Measurements from ENCODE around the gene STXBP6.
"Not testable (repeated sequence)": the region's sequence is repeated elsewhere in the genome, so short reads cannot be mapped to it uniquely, and the experiment has no call there.

The STXBP6 gene

DNA sequence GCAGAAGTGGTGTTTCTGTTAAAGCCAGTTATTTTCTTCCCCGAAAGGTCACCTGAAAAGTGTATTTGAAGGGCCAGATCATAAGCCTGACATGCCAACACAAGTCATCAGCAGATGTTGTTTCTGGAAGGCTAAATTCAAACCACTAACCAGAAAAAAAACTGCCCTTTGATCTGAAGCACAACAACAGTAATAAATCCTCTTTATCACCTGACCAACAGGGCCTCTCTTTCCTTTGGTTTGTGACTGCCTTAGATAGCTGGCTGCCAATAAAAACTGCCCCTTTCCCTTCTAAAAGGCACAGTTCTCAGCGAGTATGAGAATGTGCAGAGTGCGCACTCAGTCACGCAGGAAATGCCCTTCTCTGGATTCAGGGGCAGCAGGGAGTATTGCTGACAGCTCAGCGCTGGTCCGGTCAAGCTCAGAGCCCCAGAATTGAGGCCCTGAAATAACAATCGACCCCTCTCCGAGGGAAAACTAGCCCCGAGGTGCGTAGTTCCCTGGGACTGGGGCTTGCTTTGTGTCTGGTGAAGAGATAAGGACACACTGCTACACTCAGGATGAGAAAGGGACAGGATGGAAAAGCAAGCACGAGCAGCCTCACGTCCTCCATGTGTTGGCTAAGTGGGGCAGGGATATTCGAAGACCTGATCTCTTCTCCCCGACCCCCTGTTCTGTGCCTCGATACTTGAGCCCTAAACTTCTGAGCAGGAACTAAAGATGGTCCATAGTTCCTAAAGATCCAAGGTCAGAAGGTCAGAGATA lies 231.7 kb downstream of the STXBP6 start:
- DNase-seq, result no peak

DNA sequence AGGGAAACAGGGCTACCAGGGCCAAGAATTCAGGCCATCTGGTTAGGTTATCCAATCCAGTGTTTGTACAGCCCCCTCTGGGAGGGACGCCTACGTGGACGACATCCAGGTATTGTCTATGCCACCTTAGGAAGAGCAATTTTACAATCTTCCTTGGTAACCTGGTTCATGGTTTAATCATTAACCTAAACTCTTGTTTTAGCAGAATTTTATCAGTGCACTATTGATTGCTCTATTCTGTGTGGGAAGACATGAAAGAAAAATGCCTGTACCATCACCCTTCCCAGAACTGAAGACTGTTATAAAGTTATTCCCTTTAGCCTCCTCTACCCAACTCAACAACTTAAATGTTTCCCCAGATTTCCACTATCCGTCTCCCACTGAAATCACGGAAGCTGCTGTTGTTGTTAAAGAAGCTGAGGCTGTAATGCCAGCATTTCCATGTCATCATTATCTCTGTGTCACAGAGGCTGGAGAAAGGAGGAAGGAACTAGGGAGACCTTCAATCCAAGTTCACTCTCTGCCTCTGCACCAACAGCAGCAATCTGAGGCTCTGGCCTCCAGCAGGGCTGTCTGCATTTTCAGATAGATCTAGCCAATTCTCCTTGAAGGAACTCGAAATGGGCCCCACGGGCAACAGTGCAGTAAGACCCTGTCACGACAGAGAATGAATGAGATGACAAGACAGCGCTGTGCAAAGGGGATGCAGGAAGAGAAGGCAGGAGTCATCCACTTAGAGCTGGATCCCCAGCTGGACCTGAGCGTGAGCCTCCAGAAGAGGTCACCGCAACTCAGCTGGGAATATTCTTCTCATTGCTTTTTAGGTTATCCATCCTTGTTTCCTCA lies 232.5 kb downstream of the STXBP6 start:
- peak; percentile 4 to 22 for DNase-seq

DNA sequence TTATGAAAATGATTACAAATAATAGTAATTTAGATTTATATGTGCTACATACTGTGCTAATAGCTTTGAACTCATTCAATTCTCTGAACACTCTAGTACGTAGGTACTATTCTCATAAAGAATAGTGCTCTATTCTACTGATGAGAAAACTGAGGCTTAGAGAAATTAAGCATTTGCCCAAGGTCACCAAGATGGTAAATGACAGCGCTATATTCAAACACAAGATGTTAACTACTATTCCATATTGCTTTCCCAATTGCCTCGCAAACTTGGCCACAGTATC lies 233.1 kb downstream of the STXBP6 start:
- no peak for DNase-seq

DNA sequence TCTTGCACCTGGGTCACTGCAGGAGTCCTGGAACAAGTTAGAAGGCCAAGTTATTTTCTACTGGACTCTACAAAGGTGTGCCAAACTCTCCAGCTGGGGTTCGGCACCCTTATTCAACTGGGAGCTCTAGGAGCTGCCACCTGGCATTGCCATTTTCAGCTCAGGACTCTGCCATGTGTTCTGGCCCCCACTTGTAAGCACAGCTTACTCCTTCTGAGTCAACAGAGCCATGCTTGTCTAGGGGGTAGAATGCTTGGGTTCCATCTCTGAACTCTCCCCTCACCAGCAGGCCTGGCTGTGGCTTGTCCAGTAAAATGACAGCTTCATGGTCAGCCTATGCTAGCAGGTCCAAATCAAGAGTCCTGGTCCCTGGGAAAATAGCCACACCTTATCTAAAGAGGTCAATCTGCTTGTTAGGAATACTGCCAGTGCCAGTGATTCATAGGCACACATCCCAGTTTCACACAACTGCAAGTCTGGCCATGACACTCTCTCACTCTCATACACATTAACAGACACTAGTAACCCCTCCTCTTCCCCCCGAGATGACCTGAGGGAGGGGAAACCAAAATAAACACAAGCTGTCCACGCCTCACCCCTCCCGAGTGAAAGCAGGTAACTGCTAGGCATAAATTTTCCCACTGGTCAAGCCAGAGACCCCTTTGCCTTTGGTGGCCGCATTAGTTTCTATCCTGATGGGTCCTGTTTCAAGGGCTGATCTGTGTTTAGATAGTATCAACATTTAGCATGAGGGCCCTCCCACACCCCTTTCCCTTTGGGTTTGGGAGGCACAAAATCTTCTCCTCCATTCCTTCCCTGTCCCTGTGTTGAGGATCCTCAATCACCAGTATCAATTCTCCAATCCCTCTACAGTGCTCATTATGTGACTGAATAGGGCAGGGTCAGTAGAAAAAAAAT lies 233.7 kb downstream of the STXBP6 start:
- no peak for DNase-seq

DNA sequence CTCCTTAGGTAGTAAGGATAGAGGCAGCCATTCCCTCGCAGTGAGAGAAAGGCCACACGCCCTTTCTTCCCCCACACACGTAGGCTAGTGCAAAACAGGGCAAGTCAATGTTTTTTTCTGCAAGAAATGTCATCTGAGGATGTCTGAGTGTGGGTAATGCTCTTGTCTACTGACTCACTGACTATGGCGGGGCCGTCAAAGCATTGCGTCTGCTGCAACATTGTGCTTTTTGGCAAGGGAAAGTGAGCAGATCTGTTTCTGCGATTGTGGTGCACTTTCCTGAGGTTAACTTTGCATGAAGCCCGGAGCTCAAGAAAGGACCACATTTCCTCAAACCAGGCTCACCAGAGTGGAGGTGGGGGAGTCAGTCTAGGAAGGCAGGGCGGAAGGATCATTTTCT lies 234.4 kb downstream of the STXBP6 start:
- DNase-seq, result no peak

DNA sequence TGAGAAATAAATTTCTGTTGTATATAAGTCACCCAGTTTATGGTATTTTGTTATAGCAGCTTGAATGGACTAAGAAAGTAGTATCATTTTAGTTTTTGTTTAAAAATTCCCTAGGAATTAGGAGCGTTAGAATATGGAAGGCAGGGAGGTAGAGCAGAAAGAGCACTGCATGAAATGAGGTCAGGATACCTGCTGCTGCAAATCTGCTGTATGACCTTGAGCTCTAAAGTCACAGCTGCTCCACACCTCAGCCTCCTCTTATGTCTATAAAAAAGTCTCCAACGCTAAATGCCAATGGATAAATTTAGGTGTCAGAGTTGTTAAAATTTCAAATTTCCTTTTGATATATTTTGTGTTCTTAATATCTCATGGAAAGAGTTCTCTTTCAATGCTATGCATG lies 235.0 kb downstream of the STXBP6 start:
- no peak for DNase-seq

DNA sequence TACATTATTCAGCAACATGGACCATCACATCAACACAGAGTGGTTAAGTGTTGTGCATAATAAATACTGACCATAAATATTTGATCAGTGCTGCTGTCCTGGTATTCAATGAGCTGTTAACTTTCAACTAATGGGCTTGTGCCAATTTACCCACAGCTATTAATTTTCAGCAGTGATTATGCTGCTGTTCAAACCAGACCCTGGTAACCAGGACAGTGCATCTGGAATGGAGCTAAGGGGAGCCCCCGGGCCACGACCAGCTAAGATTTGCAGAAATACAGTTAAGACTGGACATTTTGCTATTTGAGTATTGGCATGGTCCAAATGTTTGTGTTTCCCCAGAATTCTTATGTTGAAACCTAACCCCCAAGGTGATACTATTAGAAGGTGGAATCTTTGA lies 235.6 kb downstream of the STXBP6 start:
- DNase-seq, result no peak

DNA sequence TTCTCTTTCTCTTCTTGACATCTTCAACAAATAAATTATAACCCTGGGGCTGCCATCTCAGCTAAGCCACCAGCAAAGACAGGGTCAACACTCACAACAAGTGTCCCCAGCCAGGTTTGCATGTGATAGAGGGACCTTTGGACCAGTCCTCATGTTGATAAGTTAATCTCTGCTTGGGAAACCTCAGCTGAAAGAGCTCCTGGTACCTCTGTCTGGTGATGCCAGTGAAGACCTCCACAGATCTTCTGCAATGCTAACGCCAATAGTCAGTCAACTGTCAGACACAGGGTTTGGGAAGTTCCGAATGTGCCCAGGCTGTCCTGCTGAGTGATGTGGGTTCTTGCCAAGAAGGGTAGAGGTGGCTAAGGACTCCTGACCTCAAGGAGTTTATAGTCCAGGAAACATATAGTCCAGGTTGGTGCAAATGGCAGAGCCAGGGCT lies 236.1 kb downstream of the STXBP6 start:
- DNase-seq, result no peak

DNA sequence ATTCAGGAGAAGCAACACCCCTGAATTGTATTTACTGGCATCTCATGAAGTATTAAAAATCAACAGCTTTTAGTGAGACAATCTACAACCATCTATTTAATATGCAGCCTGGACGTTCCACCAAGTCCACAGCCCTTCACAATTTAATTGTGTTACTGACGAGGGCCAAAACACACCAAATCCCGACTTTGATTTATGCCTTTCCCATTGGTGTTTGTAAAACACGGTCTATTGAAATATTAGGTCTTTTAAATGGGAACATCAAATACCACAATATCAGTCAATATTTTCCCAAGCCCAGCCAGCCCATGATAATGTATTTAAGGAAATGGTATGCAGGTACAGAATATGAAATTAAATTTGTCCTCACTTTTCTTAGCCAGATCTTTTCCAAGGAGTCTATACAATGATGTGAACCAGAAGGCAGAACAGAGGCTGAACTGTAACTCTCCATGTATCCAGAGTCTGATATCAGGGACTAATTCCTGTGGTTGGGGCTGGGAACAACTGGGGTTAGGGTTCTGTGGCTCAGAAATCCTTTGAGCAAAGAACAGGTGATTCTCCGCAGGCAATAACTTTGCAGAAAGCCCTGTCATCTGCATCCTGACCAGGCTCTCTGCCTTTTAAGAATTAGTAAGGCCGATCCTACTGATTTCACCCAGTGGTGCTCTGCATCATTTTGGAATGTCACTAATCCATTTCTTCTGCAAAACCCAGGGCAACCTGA lies 236.7 kb downstream of the STXBP6 start:
- no peak for DNase-seq

DNA sequence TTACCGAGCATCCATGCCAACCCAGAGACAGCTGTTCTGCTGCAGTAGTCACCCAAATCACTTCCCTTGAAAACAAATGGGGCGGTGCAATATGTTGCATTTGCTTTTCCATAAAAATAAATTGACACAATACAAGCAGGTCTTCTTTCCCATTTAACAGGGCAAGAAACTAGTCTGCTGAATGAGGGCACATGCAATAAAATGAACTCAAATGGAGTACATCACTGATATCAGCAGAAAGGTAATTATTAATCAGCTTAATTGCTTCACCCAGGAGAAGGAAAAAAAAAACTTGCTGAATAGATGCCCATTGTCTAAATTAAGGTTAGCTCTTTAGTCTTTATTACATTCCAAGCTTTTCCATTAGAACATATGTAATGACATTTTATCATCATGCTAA lies 240.8 kb downstream of the STXBP6 start:
- no peak for DNase-seq

DNA sequence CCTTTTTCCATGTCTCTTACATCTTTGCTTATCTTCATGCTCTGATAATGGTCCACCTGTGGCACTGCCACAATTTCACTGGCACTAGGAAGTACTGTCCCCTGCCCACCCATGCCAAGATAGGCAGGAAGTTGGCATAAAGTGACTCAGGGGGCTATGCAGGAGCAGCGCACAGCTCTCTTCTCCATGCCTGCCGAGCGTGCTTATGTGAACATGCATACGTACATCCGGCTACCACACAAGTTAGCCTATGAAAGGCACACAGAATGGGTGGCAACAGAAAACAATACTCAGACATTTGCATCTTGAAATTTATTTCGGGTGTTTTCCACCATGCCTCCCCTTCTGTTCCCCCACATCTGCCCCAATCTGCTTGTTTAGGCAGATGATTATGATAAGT lies 241.5 kb downstream of the STXBP6 start:
- DNase-seq, result no peak

DNA sequence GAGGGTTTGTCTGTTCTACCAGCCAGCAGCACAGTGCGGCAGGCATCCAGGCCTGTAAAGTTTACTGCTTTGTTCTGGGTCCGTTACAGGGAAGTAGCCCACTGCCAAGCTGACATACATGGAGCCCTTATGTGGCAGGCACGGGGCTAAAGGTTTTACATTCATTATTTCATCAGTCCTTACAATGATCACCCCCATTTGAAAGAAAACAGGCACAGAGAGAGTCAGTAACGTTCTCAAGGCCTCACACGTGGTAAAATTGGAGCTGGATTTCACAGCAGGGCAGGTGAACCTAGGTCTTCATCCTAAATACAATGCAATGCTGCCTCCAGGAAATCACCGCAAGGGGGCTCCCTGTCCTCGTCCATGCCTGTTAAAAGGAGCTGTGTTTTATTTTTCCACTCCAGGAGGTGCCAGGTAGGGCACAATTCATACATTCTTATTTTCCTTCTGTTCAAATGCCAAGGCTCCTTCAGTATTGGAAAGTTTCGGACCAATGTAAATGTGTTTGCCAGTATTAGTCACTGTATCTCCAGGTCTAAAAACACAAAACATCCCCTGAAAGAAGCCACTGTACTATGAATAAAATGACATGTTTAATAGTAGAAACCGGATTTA lies 243.8 kb downstream of the STXBP6 start:
- DNase-seq, result peak in 1 of 2 donors; percentile 57

DNA sequence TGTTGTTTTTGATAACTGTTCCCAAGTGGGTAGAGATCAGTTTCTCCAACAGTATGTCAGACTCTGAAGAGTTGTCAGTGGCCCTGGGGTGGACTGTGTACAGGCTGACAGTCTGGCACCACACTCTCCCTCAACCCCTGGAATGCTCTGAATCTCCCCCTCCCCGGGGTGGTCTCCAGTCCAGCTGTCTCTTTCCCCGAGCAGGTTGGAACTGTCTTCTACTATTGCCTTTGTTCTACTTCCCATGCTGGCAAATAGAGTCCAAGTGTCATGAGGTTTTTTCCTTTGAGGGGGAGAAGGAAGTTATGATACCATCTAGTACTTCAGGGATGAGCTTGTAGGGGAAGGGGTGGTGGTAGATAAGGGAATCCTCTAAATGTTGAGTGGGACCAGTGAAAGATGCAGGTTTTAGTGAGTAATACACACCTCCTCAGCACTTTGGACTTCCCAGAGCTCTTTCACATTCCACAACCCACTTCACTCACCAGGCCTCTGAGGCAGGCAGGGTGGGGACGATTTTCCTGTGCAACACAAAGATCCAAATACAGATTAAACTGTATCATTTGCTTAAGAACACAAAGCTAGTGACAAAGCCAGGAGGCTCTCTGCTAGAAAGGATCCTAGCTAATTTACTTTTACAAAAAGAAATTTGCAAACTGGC lies 245.3 kb downstream of the STXBP6 start:
- no peak for DNase-seq

DNA sequence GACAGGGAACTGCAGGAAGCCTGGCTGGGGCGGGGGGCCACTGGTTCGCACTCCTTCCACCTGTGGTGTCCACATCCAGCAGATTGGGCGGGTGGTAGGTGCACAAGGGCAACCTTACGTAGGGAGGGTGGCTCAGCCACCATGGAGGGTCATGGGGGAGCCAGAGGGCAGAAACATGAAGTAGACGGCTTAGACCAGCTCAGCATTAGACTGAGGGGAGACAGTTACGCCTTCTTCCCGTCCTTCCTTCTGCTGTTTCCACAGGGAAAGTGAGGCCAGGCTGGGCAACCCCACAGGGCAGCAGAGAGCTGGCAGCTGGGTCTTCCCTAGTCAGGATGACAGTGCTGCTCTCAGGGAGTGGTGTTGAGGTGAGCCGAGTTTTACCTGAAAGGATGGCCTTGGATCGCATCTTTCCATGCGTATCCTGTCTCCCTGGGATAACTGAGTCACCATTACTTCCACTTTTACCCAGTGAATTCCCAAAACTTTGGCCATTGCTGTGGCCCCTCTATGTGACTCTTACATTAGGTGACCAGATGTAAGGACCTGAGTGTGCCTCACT lies 245.9 kb downstream of the STXBP6 start:
- no peak for DNase-seq

DNA sequence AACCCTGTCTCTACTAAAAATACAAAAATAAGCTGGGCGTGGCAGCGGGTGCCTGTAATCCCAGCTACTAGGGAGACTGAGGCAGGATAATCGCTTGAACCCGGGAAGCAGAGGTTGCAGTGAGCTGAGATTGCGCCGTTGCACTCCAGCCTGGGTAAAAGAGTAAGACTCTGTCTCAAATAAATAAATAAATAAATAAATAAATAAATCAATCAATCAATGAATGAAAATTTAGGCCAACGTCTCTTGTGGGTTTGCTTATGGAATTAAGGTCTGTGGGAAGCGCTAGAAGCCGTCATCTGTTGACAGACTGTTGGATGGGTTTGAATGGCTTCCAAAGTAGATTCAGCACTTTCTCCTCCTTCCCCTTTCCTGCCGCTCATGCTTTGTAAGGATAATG lies 246.5 kb downstream of the STXBP6 start:
- DNase-seq, result not testable (repeated sequence)

DNA sequence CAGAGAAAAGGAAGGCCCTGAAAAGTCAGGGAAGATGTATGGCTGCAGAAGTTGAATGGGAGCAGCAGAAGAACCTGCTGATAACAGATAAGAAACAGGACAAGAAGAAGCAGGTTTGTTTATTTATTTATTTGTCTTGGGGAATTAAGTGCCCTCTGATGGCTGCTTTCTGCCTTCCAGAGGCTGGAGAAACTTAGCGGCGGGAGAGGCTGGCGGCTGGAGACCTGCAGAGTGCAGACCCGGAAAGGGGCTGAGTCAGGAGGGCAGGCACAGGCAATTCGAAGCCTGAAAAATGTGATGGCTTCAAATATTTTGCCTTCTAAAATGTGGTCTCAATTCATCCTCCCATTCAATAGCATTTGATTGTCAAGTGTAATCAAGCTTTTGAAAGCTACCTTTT lies 247.7 kb downstream of the STXBP6 start:
- no peak for DNase-seq

DNA sequence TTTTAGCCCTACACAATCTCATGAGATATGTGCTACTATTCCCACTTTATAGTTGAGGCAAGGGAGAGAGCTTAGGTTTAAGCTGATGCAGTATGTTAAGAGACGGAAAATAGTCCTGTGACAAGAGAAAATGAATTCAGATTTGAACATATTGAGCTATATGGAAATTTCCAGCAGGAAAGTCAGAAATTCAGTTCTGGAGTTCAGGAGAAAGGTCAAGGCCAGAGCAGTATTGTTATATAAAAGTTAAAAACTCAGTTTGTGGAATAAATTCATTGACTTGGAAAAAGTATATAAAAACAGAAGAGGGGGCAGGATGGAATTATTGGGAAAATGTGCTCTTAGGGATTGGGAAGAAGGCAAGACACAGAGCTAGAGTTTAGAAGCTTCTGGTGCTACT lies 248.9 kb downstream of the STXBP6 start:
- no peak for DNase-seq

DNA sequence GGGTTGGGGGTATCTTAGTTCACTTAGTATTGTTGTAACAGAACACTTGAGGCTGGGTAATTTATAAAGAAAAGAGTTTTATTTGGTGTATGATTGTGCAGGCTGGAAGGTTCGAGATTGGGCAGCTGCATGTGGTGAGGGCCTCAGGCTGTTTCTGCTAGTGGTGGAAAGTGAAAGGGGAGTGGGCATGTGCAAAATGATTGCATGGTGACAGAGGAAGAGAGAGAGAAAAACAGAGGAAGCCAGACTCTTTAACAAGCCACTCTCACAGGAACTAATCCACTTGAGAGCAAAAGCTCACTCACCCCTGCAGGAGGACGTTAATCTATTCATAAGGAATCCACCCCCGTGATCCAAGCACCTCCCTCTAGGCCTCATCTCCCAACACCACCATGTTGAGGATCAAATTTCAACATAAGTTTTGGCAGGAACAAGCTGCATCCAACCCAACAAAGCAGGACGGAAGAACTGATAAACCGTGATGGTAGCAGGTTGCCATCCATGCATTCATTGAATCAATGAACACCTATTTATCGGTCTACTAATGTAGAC lies 251.0 kb downstream of the STXBP6 start:
- DNase-seq, result no peak

DNA sequence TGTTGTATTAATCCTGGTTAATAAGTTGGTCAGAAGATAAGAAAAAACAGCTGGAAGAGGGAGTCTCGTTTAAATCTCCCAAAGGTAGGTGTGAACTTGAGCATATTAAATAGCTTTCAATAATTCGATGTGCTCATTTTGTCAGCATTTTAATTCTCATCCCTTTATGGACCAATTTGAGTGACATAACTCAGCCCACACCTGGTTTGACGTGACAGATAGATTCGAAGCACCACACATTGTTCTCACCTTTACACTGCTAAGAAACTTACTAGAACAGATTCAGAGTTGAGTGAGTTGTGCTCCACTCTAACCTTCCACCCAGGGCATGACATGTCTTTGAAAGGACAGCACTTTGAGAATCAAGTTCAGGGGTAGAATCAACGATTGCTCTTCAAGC lies 254.5 kb downstream of the STXBP6 start:
- no peak for DNase-seq

DNA sequence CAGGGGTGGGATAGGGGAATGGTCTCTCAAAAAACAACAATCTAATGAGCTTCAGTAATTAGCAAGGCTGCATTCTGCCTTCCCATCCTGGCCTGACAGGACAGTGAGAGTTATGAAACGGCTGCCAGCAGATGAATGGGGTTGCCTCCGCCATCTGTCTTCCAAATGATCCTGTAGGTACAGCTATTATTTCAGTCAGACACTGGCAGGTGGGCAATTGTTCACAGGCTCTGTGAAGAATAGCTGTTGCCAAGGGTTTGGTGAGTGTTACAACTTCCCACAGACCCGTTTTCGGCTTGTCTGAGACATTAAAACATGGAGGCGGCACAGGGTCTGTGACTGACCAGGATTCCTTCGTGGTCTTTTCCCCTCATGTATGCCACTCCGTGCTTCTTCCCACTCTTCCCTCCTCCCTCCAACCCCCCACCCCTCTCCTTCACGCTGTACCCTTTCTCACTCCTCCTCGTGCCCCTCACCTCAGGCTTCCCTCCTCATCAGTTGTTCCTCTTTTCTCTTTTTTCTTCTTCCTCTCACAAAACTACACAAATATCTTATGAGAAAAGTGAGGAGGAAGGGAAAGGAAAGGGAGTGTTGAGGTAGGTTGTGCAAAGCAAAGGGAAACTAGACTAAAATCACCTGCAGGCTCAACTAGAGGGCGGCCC lies 255.2 kb downstream of the STXBP6 start:
- DNase-seq, result no peak

Measured in inflammatory macrophage (primary cell).